Esophagus mucosa (tissue), 1 donor: ENCODE results near the gene ONECUT3. TPM values are rescaled to one million over a fixed set of nuclear protein-coding genes. Genes with fewer than 3 reads are reported as not detected.
"Not testable (repeated sequence)": the region's sequence is repeated elsewhere in the genome, so short reads cannot be mapped to it uniquely, and the experiment has no call there.

Source experiments
- ATAC-seq: fragments of 200-7000 bp; cut with Tn5 transposase; one replicate; pipeline ENCODE4 v1.9.1; 2020
- total RNA-seq: library from RNA; stranded (reverse); gene quantifications from one replicate; pipeline ENCODE4 v1.2.4, GENCODE V29; 2023
- donor health status: DM: yes; HTN: yes; CAD: no.

ONECUT3 gene
- total RNA-seq, 1 donor from 2014 or later: not detected

DNA sequence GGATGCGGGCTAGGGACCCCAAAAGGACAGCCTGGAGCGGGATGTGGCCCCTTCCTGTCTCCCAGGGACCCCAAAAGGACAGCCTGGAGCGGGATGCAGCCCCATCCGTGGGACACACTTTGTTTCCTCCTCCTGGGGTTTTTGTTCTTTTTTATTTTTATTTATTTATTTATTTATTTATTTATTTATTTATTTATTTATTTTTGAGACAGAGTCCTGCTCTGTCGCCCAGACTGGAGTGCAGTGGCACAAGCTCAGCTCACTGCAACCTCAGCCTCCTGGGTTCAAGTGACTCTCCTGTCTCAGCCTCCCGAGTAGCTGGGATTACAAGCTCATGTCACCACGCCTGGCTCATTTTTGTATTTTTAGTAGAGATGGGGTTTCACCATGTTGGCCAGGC is 44.0 kb downstream of the ONECUT3 start:
- ATAC-seq: not testable (repeated sequence)

DNA sequence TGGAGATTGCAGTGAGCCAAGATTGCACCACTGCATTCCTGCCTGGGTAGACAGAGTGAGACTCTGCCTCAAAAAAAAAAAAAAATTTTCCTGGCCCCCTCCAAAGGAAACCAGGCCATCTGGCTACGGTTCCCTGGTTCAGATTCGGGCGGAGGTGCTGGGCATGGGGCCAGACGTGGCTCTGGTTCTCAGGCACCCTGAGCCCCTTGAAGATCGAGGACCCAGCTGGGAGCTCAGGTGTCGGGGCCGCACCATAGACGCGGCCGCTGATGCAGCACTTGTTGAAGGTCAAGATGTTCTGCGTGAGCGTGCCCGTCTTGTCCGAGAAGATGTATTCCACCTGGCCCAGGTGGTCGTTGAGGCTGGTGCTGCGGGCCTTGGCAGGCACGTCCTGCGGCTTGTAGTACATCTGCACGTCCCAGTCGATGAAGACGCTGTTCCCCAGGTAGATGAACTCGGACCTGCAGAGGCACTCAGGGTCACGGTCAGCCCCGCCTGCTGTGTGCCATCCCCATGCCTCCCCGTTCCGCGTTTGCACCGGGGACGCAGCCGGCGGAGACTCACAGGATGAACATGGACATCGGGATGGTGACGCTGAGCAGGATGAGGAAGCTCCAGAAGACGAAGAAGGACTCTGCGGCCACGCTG is 46.5 kb downstream of the ONECUT3 start:
- ATAC-seq: no peak

- ATAC-seq: no peak
Measured at GRCh38 chr19:1804858-1805257, 51.6 kb downstream of the ONECUT3 start.

GRCh38 chr19:1805401-1806183 is 52.3 kb downstream of the ONECUT3 start:
- no peak for ATAC-seq

DNA sequence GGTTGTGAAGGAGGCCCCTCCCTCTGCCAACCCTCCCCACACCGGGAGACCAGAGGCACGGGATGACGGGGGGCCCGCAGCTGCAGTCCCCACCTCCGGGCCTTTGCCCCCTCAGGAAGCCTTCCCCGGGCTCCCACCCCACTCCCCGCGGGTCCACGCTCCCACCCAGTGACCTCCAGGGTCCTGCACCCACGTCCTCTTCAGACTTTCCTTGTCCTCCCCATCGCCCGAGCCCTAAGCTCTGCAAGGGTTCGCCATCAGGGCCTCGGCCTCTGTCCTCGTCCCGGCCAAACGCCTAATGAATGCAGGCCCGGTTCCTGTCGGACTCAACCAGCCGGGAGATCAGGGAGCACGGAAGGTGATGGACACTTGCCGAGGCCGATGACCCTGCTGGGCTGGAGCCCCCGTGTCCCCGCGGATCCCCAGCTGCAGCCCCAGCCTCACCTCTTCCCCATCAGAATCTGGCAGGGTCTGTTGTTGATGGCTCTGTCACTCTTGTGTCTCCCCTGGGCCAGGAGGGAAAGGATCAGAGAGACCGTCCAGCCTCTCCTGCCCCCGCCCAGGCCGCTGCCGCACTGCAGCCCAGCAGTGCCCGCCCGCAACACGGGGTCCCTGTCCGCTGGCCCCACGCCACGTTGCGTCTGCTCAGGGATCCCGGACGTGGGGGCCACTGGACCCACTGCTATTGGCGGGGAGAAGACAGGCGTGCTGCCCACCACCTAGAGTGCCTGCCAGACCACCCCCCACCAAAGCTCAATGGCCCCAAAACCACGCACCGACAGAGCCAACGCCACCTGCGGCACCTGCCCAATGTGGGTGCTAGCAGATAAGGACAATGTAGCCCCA is 53.1 kb downstream of the ONECUT3 start:
- no peak for ATAC-seq

DNA sequence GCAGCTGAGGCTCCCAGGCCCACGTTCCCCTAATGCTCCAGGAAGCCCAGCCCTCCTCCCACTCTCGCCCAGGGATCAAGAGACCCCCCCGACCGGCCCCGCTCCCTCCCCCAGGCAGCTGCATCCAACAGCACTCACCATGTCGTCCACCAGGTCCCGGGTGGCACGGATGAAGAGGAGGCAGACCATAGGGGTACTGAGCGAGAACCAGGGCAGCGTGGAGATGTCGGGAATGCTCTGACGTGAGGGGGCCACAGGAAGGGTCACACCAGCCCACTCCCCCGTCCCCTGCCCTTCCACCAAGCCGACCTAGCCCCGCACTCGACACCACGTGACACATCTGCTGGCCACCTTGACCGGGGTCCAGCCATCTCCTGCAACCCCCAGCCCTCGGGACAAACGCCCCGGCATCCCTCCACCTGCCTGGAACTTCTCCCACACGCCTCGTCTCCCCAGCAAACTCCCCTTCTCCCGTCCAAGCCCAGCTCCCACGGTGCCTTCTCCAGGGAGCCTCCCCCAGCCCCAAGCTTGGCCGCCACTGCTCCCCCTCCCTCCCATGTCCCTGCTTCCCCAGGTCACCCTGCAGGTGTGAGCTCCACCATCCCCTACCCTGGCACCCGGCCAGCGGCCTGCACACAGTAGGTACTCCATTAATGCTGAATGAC is 53.9 kb downstream of the ONECUT3 start:
- ATAC-seq: no peak

DNA sequence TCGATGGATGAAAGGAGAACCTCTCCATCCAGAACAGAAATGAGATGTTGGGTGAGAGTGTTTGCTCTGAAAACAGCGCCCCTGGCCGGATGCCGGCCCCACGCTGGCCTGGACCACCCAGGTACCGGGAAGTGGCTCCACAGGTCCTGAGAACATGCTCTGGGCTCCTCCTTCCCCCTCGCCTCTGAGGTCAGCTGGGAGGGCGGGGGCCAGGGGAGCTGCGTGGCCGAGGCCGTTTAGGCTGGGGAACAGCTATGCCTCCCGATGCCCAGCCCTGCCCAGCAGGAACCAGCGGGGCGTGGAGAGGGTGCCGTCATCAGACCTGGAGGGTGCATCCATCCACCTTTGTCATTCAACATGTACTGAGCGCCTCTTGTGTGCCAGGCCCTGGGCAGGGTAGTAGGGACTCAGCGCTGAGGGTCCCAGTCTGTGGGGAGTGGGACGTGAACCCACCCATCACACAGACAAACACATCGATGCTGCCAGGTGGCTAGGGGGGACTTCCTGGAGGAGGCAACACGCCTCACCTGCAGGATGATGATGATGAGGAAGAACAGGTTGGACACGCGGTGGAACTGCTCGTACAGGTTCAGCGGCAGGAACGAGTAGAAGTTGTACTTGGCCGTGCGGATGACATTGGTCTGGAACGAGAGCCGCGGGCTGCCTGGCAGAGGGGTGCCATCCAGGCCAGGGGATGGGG is 54.5 kb downstream of the ONECUT3 start:
- peak; percentile 15 for ATAC-seq

GRCh38 chr19:1808395-1808731 is 55.1 kb downstream of the ONECUT3 start:
- no peak for ATAC-seq

DNA sequence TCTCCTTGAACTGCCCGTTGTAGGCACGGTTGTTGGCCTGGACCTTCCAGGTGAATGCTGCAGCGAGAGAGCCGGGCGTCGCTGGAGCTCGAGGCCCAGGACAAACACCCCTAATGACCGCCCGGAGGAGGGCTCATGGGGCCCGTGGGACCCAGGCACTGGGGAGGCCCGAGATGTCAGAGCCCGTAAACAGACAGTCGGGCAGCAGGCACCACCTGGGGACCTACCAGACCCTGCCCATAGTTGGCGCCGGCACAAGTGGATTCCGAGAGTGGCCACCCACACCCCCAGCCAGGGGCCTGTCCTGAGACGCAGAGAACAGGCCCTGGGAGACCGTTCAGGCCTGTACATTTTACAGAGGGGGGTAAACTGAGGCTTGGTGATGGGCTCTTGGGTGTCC is 56.4 kb downstream of the ONECUT3 start:
- ATAC-seq: no peak

DNA sequence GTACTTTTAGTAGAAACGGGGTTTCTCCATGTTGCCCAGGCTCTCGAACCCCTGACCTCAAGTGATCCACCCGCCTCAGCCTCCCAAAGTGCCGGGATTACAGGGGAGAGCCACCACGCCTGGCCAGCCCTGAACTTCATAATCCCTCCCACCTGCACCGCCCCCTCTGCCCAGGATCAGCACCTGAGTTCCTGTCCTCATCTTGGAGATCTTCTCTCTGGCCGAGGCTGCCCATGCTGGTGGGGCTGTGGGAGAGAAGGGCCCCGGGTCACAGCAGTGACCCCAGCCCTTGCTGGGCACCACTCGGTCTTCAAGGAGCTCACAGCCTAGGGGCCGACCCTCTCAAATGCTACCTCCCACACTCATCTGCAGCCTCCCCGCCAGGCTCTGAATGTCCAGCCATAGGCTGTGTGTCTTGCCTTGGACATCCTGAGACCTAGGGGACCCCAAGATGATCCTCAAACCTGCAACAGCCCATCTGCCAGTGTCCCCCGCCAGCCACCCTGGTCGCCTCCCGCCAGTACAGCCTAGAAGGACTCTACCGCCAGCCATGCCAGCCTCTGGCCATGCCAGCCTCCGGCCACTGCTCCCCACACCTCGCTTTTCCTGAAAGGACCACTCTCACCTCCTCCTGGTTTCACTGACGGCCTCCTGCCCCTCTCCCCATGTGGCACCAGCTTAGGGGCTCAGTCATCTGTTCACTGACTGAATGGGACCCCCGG is 57.3 kb downstream of the ONECUT3 start:
- no peak for ATAC-seq

- ATAC-seq: peak; percentile 51
Measured at GRCh38 chr19:1811472-1811894, 58.2 kb downstream of the ONECUT3 start.

- no peak for ATAC-seq
Measured at GRCh38 chr19:1811942-1812425, 58.7 kb downstream of the ONECUT3 start, which contains the start of gene ATP8B3. Gene ATP8B3, minus strand, starts transcription at chr19:1812276. Its CDS starts 540 bp downstream, at chr19:1811736.

- peak; percentile 83 for ATAC-seq
Measured at GRCh38 chr19:1812426-1813191, 59.3 kb downstream of the ONECUT3 start.

GRCh38 chr19:1813192-1814182 is 60.2 kb downstream of the ONECUT3 start:
- no peak for ATAC-seq

DNA sequence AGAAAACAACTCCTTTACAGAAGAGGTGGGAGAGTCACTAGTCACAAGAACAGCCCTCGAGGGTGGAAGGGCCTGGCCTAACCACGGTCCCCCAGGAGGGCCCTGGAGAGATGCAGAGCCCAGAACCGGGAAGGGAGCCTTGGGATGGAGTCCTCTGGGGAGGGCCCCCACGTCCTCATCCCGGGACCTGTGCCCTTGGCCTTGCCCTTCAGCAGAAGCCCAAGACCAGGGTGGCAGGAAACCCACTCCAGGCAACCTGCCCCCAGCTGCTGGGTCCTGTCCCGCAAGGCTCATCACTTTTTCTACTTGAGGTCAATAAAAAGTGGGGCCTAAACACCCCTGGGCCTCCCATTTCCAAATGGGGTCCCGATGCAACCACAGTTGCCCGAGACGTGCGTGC is 61.1 kb downstream of the ONECUT3 start:
- ATAC-seq: no peak

- ATAC-seq: no peak
Measured at GRCh38 chr19:1814833-1815604, 61.7 kb downstream of the ONECUT3 start.

- no peak for ATAC-seq
Measured at GRCh38 chr19:1815605-1816529, 62.6 kb downstream of the ONECUT3 start.
